T-helper 2 cell (primary cell): ENCODE measurements around the gene PPP1R12B.
"Not testable (repeated sequence)": the region's sequence is repeated elsewhere in the genome, so short reads cannot be mapped to it uniquely, and the experiment has no call there.

Source experiments
- DNase-seq, 5 experiments: peaks; one replicate each; pipeline versions ENCODE4 v3.0.0 to v3.0.0-alpha.2; 2012 to 2022

The PPP1R12B gene

DNA sequence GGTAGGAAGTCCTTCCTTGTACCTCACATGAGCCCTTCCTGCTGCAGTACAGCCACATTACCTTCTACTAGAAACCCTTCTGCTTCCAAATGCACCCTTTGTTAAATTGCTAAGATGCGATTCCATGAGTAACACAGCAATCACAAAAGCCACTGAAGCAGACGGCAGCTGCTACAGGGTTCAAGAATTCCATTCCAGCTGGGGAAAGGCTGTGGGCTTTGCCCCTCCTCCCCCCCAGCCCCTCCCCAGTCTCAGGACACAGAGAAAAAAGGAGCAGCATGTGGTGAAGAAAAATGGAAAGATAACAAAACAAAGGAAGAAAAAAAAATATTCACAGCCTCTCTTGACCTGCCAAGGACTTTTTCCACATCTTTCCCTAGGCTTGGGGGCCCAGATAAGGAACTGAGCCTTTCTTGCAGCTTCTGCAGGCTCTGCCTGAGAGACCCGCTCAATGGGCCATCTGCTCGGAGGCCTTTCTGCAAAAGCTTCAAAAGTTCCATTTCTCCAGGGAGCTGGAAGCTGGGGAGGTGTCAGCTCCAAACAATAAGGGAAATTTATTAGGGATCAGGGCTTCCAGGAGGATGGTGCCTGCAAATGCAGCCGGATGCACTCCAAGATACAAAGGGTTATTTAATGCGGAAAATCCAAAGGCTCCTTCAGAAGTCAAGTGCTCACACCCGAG is 289.7 kb downstream of the PPP1R12B start:
- no peak for DNase-seq

DNA sequence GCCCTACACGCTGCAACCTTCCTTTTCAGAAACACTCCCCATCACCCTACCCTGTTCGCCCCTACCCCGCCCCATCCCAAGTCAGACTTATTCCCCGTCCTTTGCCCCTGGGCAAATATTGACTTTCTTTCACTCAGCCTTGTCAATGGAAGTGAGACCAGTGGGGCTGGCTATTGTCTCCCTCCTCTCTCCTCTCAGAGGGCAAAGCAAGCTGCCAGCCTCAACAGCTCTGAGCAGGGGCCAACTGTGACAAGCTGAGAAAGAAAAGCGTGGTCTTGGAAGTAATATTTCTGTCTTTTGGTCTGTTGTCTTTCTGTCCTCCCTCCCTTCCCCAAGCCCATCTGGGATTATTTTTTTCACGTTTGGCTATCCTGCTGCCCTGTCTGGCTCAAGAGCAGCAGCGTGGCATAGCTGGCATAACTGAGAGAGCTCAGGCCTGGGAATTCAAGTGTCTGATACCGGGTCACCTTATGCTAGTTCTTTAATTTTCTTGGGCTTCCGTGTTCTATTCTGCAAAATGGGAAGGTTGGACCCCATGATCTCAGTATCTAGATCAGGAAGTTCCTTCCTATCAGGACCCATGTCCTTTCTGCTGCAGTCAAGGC is 290.3 kb downstream of the PPP1R12B start:
- DNase-seq, result not testable (repeated sequence)

DNA sequence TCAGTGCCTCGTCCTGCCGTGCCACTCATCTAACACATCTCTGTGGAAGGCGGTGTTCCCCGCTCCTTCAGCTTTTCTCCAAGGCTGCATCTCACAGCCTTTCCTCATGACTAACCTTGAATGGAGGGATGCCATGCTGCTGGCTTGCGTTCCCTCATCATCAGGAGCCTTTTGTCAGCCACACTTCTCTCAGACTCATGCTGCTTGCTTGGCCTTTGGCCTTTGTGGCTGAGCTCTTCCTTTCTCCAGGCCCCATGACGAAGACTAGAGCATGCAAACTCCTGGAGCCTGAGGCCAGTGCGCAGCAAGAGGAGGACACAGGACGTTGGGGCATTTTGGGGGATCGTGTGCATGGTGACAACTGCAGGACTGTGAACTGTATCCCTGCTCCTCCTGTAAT is 291.0 kb downstream of the PPP1R12B start:
- no peak for DNase-seq

DNA sequence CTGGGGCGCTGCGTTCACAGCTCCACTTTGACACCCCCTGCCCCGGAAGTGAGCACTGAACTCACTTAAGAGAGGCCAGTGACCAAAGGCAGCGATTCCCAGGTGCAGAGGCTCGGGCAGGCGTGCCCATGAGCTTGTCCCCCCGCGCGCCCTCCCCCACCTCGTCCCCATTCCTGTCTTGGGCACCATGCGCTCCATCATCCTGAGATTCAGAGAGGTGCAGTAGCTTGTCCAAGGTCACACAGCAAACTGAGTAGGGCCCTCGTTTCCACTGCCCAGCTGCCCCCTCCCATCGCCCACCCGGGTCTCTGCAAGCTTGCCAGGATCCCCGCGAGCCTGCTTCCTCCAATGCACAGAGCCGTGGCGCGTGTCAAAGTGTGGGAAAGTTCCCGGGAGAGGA is 293.7 kb downstream of the PPP1R12B start:
- no peak for DNase-seq
